Psoas muscle (tissue), 8 donors: ENCODE results near the gene CFB. TPM values are rescaled to one million over a fixed set of nuclear protein-coding genes. Genes with fewer than 3 reads are reported as not detected.
A peak's percentile ranks its signal among the peaks of the same experiment; 100 is the strongest.

ENCODE experiments used
- ATAC-seq, 4 donors: fragments of 200-7000 bp; cut with Tn5 transposase; one replicate each; pipeline ENCODE4 v1.9.1; 2020; ENCODE audit warnings: moderate library complexity in 3 of 4, mild to moderate bottlenecking in 2 of 4
- DNase-seq, 2 donors: peaks; one replicate each; pipeline ENCODE4 v3.0.0-alpha.2; 2020
- H3K27ac ChIP-seq: fragments of 200-600 bp; one replicate; pipeline ENCODE4 v1.8.0; 2022
- H3K27me3 ChIP-seq, 3 donors: fragments of 200-600 bp in 1 of 3; one replicate each; pipeline versions ENCODE4 v1.6.1 to v1.8.0; 2013 to 2022; ENCODE audit warnings: low read length in 2 of 3, mild to moderate bottlenecking in 2 of 3, moderate library complexity in 1 of 3; ENCODE audit not compliant: insufficient read depth in 3 of 3
- H3K36me3 ChIP-seq, 2 donors: fragments of 200-600 bp in 1 of 2; one replicate each; pipeline versions ENCODE4 v1.6.1 to v1.8.0; 2013 to 2022; ENCODE audit warnings: low read depth in 1 of 2, mild to moderate bottlenecking in 1 of 2, moderate library complexity in 1 of 2; ENCODE audit not compliant: insufficient read depth in 1 of 2
- H3K4me1 ChIP-seq: fragments of 200-600 bp; one replicate; pipeline ENCODE4 v1.8.0; 2022
- H3K4me3 ChIP-seq: fragments of 200-600 bp; one replicate; pipeline ENCODE4 v1.8.0; 2022; ENCODE audit warnings: mild to moderate bottlenecking
- H3K9me3 ChIP-seq: fragments of 200-600 bp; one replicate; pipeline ENCODE4 v1.8.0; 2022
- WGBS, 3 donors: extraction: QIAGEN DNeasy Blood & Tissue Kit; methylation state at CpG; one replicate each; pipeline versions ENCODE4 v1.1.6 to v1.1.7; 2013; 5-methylcytosine and 5-hydroxymethylcytosine counted together
- intact Hi-C, 2 donors: fragments of 100-400 bp; cut with DNase I; formaldehyde crosslinking; loops; one replicate each; pipeline versions ENCODE4 v1.11.0 to v1.14.2; 2022
- polyA plus RNA-seq, 3 donors: library from polyadenylated mRNA; stranded (reverse); fragments of 200-250 nt; gene quantifications; one replicate each; pipeline ENCODE4 v1.2.3, GENCODE V29; 2013
- total RNA-seq, 4 donors: library from RNA; stranded (reverse); fragmentation: NEBNext Ultra II Directional in 2 of 4; extraction: Animal tissue kit (Norgen Biotek cat#: 25700) in 2 of 4; gene quantifications; one replicate each; pipeline versions ENCODE4 v1.2.1 to v1.2.4, GENCODE V29; 2021 to 2023
- TF ChIP-seq, protein P1 (sequence below): fragments of 200-600 bp; IDR thresholded peaks from one replicate; pipeline ENCODE4 v1.8.0; 2022; ENCODE audit warnings: antibody characterized with exemption
- donor health status: healthy with polysubstance abuse.
- donor health status: DM: no; HTN: no; CAD: no; lungs with moderate emphysema.
- donor health status: Bipolar disorder and iron deficiency.
- donor health status: healthy.
- donor health status: DM: yes; HTN: yes; CAD: no.
- donor health status: DM: no; HTN: no; CAD: no.
- donor health status: DM: no; HTN: no; CAD: no.
- donor health status: DM: yes; HTN: yes; CAD: no.

CFB gene
- total and polyA plus RNA-seq, 7 donors, result 1.6 to 5.8 (median 2.5) TPM

DNA sequence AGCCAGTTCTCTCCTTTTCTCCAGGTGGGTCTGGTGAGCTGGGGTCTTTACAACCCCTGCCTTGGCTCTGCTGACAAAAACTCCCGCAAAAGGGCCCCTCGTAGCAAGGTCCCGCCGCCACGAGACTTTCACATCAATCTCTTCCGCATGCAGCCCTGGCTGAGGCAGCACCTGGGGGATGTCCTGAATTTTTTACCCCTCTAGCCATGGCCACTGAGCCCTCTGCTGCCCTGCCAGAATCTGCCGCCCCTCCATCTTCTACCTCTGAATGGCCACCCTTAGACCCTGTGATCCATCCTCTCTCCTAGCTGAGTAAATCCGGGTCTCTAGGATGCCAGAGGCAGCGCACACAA is 765 bp upstream of the CFB start:
- no peak for ATAC-seq
- Histone ChIP-seq H3K36me3 (no peaks in the 10 kb centered on the region), H3K4me3 (no peak overlapping the region), H3K27ac (peak overlapping the region; percentile 30), H3K4me1 (no peaks in the 10 kb centered on the region), H3K27me3 (peaks cover 0 to 28% (median 0%) of the 10 kb centered on the region in 3 donors), H3K9me3 (no peaks in the 10 kb centered on the region)
- intact Hi-C loops, result no loop called here
- no peak for DNase-seq
- 67 to 74% (median 73%) methylated on average over 9 of the region's 9 CpGs for WGBS, 3 donors
- TF ChIP-seq, protein P1, sequence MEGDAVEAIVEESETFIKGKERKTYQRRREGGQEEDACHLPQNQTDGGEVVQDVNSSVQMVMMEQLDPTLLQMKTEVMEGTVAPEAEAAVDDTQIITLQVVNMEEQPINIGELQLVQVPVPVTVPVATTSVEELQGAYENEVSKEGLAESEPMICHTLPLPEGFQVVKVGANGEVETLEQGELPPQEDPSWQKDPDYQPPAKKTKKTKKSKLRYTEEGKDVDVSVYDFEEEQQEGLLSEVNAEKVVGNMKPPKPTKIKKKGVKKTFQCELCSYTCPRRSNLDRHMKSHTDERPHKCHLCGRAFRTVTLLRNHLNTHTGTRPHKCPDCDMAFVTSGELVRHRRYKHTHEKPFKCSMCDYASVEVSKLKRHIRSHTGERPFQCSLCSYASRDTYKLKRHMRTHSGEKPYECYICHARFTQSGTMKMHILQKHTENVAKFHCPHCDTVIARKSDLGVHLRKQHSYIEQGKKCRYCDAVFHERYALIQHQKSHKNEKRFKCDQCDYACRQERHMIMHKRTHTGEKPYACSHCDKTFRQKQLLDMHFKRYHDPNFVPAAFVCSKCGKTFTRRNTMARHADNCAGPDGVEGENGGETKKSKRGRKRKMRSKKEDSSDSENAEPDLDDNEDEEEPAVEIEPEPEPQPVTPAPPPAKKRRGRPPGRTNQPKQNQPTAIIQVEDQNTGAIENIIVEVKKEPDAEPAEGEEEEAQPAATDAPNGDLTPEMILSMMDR, result no peak

DNA sequence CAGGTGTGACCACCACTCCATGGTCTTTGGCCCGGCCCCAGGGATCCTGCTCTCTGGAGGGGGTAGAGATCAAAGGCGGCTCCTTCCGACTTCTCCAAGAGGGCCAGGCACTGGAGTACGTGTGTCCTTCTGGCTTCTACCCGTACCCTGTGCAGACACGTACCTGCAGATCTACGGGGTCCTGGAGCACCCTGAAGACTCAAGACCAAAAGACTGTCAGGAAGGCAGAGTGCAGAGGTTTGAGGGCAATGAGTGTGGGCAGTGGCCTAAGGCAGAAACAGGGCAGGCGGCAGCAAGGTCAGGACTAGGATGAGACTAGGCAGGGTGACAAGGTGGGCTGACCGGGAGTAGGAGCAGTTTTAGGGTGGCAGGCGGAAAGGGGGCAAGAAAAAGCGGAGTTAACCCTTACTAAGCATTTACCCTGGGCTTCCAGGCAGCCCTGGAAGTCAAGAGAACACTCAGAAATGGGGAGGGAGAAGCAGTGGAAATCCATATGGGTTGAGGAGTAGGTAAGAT is 533 bp downstream of the CFB start:
- 67 to 79% (median 70%) methylated on average over 11 of the region's 11 CpGs for WGBS, 3 donors
- peak overlapping the region; percentile 22 for H3K4me3 ChIP-seq

DNA sequence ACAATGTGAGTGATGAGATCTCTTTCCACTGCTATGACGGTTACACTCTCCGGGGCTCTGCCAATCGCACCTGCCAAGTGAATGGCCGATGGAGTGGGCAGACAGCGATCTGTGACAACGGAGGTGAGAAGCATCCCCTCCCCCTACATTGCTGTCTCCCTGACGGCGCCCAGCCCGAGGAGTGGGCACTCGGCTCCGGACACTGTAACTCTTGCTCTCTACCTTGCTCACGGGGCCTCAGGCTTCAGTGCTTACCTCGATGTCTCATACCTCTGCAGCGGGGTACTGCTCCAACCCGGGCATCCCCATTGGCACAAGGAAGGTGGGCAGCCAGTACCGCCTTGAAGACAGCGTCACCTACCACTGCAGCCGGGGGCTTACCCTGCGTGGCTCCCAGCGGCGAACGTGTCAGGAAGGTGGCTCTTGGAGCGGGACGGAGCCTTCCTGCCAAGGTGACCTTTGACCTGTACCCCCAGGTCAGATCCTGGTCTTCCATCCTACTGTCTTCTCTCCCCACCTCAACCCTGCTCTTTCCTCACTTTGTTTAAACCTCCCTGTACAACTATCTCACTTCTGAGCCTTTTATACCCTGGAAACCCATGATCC is 1.3 kb downstream of the CFB start:
- intact Hi-C loops, result no loop called here
- Histone ChIP-seq H3K4me1 (no peaks in the 10 kb centered on the region), H3K36me3 (peaks cover 0 to 13% of the 10 kb centered on the region in 2 donors), H3K27me3 (peaks cover 0 to 28% (median 0%) of the 10 kb centered on the region in 3 donors), H3K27ac (no peak overlapping the region), H3K4me3 (no peak overlapping the region), H3K9me3 (no peaks in the 10 kb centered on the region)
- TF ChIP-seq, protein P1, result no peak
- ATAC-seq, result no peak
- WGBS, 3 donors, result 82 to 83% (median 83%) methylated on average over 24 of the region's 24 CpGs
- no peak for DNase-seq

More for the DNA sequence above, 533 bp downstream of the CFB start:
- Histone ChIP-seq H3K4me1 (no peaks in the 10 kb centered on the region), H3K36me3 (peaks cover 0 to 5% of the 10 kb centered on the region in 2 donors), H3K27me3 (peaks cover 0 to 28% (median 0%) of the 10 kb centered on the region in 3 donors), H3K9me3 (no peaks in the 10 kb centered on the region), H3K27ac (peak overlapping the region; percentile 55)
- TF ChIP-seq, protein P1, result no peak
- ATAC-seq, result no peak
- no peak for DNase-seq
- intact Hi-C loops, result no loop called here

DNA sequence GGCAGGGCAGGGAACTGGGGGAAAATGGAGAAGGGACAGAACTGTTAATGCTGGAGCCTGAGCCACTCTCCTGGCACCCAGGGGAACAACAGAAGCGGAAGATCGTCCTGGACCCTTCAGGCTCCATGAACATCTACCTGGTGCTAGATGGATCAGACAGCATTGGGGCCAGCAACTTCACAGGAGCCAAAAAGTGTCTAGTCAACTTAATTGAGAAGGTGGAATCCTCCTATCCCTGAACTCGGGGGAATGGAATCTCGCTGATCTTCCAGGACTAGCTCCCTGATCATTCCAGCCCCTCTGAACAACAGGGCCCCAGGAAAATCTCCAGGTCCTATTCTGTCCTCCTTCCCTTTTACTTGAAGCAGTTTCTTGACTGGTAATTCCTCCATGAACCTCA is 2.0 kb downstream of the CFB start:
- 74 to 82% (median 79%) methylated on average over 4 of the region's 4 CpGs for WGBS, 3 donors
- TF ChIP-seq, protein P1, result no peak
- intact Hi-C loops, result no loop called here
- Histone ChIP-seq H3K27me3 (peaks cover 0 to 21% (median 0%) of the 10 kb centered on the region in 3 donors), H3K4me1 (no peaks in the 10 kb centered on the region), H3K27ac (no peak overlapping the region), H3K36me3 (peaks cover 0 to 20% of the 10 kb centered on the region in 2 donors), H3K4me3 (no peak overlapping the region), H3K9me3 (no peaks in the 10 kb centered on the region)
- no peak for DNase-seq
- ATAC-seq, result no peak

DNA sequence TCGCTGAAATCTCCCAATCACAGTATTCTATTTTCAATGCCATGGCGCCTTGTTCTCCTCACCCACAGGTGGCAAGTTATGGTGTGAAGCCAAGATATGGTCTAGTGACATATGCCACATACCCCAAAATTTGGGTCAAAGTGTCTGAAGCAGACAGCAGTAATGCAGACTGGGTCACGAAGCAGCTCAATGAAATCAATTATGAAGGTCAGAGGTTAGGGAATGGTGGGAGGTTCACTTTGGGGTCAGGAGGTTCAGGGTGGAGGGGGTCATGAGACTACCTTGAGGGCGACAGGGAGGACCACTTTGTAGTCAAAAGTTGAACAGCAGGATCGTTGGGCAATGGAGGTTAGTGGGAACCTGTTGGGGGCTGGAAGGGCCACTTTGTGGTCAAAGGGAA is 2.4 kb downstream of the CFB start:
- intact Hi-C loops, result no loop called here

More for the DNA sequence above, 2.4 kb downstream of the CFB start:
- no peaks in the 10 kb centered on the region for H3K4me1 ChIP-seq
- peaks cover 0 to 24% of the 10 kb centered on the region in 2 donors for H3K36me3 ChIP-seq
- H3K27me3 ChIP-seq, result peaks cover 0 to 17% (median 0%) of the 10 kb centered on the region in 3 donors
- TF ChIP-seq, protein P1, result no peak
- ATAC-seq (no peak), DNase-seq (no peak)
- no peak overlapping the region for H3K27ac ChIP-seq
- 73 to 76% (median 73%) methylated on average over 5 of the region's 5 CpGs for WGBS, 3 donors
- H3K9me3 ChIP-seq, result no peaks in the 10 kb centered on the region
- H3K4me3 ChIP-seq, result no peak overlapping the region
